ENCODE results near the gene ZNF496. TPM values are rescaled to one million over a fixed set of nuclear protein-coding genes. Genes with fewer than 3 reads are reported as not detected.

Gene ZNF496
- total and polyA plus RNA-seq, 2 of the 4 experiments (the other 2 are of a cell fraction) = 11.7 to 16.2 TPM

- 0 out of 2 replicates have a peak, but pooled peaks cover 3% of the 10 kb centered on the region for H3K9me1 ChIP-seq (ENCODE audit: insufficient read depth, low read length)
- H3K27ac ChIP-seq (ENCODE audit: insufficient read depth, low read length) = peak overlapping the region; percentile 55; the same call in 1 of the 2 replicates
- H3K79me1 ChIP-seq (ENCODE audit: low read depth in 1 of 2, low read length in 2 of 2) = no peaks in the 10 kb centered on the region
- no peak overlapping the region for H4K91ac ChIP-seq (ENCODE audit: insufficient read depth, low read depth, low read length)
- H3K56ac ChIP-seq (ENCODE audit: extremely low read depth, insufficient read depth, low read length) = peak overlapping the region; percentile 13; the same call in 1 of the 2 replicates
- H3K27me3 ChIP-seq (ENCODE audit: control insufficient read depth, insufficient read depth, low read length) = no peaks in the 10 kb centered on the region
- BruUV-seq (replicated peaks) = no TSS peak
- no peak overlapping the region for H3K23ac ChIP-seq (ENCODE audit: low read depth, low read length)
- H3K18ac ChIP-seq (ENCODE audit: low read depth, low read length) = 0 out of 2 replicates have a peak overlapping the region, but pooled peaks have one; percentile 10
- H3K14ac ChIP-seq (replicated peaks; ENCODE audit: low read depth, low read length) = no peak overlapping the region
- no peak overlapping the region; the same call in 2 of the 3 replicates for H2BK15ac ChIP-seq (ENCODE audit: low read depth, low read length)
- DNase-seq (peak; percentile 91), ATAC-seq (ENCODE audit: low read depth) (peak; percentile 85)
- H4K8ac ChIP-seq (ENCODE audit: low read depth in 2 of 2, low read length in 2 of 2) = no peak overlapping the region; a peak in 1 of 4 replicates
- no peak overlapping the region for H2AK9ac ChIP-seq (replicated peaks; ENCODE audit: low read depth, low read length, poor library complexity)
- no peak overlapping the region; the same call in 1 of the 2 replicates for H4K5ac ChIP-seq (ENCODE audit: low read depth, low read length)
- TF ChIP-seq MAZ (IDR thresholded peaks at IDR 0.05; ENCODE audit: borderline replicate concordance, low read depth, low read length) (peak; percentile 17; the same call in 1 of the 2 replicates), FOS (IDR thresholded peaks at IDR 0.05; ENCODE audit: low read depth, low read length) (peak; percentile 52), NFE2L2 (IDR thresholded peaks at IDR 0.05; ENCODE audit: low read depth, low read length) (peak; percentile 68; the same call in 1 of the 2 replicates), RCOR1 (IDR thresholded peaks at IDR 0.05; ENCODE audit: insufficient replicate concordance, low read length) (peak; percentile 48), CTCF (conservative IDR thresholded peaks at IDR 0.05; ENCODE audit: low read depth, low read length) (no peak), BHLHE40 (IDR thresholded peaks at IDR 0.05; ENCODE audit: low read depth, low read length) (peak; percentile 58; the same call in 1 of the 2 replicates), RAD21 (IDR thresholded peaks at IDR 0.05; ENCODE audit: low read length) (no peak), MAFK (IDR thresholded peaks at IDR 0.05; ENCODE audit: low read depth, low read length) (peak; percentile 69), SMC3 (IDR thresholded peaks at IDR 0.05; ENCODE audit: low read depth, low read length) (no peak)
- CTCF ChIA-PET = interaction anchor here (1.1 to 1.9 kb wide), 2 partner anchors 16 to 32 kb away, joined by 5 to 15 read pairs; no protein-coding TSS in a partner anchor
- H2BK5ac ChIP-seq (ENCODE audit: low read depth, low read length, poor library complexity, severe bottlenecking) = peak overlapping the region; percentile 66
- H2BK120ac ChIP-seq (ENCODE audit: low read depth, low read length) = peak overlapping the region; percentile 65
- peak overlapping the region; percentile 59 for H3K4me2 ChIP-seq (ENCODE audit: low read depth, low read length)
- intact Hi-C loops (cut with micrococcal nuclease) = loop anchor here (1.0 kb wide), 1 partner anchor 25 kb away; no protein-coding TSS in a partner anchor
- POLR2A ChIA-PET (ENCODE audit: unreplicated experiment) = no interaction called here
- no peak overlapping the region for H2AK5ac ChIP-seq (ENCODE audit: low read depth, low read length)
- no peaks in the 10 kb centered on the region for H3K9me3 ChIP-seq (ENCODE audit: control insufficient read depth, insufficient read depth, low read length)
- H3K4ac ChIP-seq (ENCODE audit: low read depth, low read length) = peak overlapping the region; percentile 30; the same call in 1 of the 2 replicates
- no peak overlapping the region for H3K4me3 ChIP-seq (ENCODE audit: insufficient read depth, low read depth, low read length)
- dilution Hi-C loops (cut with HindIII; ENCODE audit: low sequenced_read_pairs, unreplicated experiment) = no loop called here
- H3K9ac ChIP-seq (ENCODE audit: low read depth, low read length) = no peak overlapping the region
- H2BK20ac ChIP-seq (ENCODE audit: low read depth, low read length) = 0 out of 2 replicates have a peak overlapping the region, but pooled peaks have one; percentile 5
- H3K4me1 ChIP-seq (ENCODE audit: control insufficient read depth, insufficient read depth, low read length) = peaks cover 11% of the 10 kb centered on the region; the same call in 1 of the 2 replicates
- no peaks in the 10 kb centered on the region for H3K36me3 ChIP-seq (ENCODE audit: control insufficient read depth, insufficient read depth, low read length)
- in situ Hi-C loops (cut with MboI; ENCODE audit: low sequenced_read_pairs) = no loop called here
- no CpG with 5 or more reads among the region's 7 CpGs for WGBS, 2 experiments (ENCODE audit: extremely low coverage in 2 of 2, insufficient read length in 1 of 2)
- H4K20me1 ChIP-seq (ENCODE audit: insufficient read depth, low read length) = no peaks in the 10 kb centered on the region
- peak overlapping the region; percentile 12 for H2AFZ ChIP-seq (replicated peaks; ENCODE audit: low read length, poor library complexity)
Measured at GRCh38 chr1:247357052-247357780, 25.5 kb upstream of the ZNF496 start.
